Chondrocyte (in vitro differentiated cells): ENCODE measurements around the gene RNF125. TPM values are rescaled to one million over a fixed set of nuclear protein-coding genes. Genes with fewer than 3 reads are reported as not detected.

Experiments
- DNase-seq: peaks from one replicate; pipeline ENCODE4 v3.0.0; 2021; ENCODE audit warnings: mixed read lengths, low spot score
- H3K27ac Mint-ChIP-seq: one replicate; pipeline ENCODE4 v1.8.0; 2021; ENCODE audit warnings: mild to moderate bottlenecking, moderate library complexity, mixed read lengths; ENCODE audit not compliant: unreplicated experiment
- H3K27me3 Mint-ChIP-seq: 2 replicates; pipeline ENCODE4 v1.8.0; 2021; ENCODE audit warnings: low read depth, mixed read lengths
- H3K36me3 Mint-ChIP-seq: 2 replicates; pipeline ENCODE4 v1.8.0; 2021; ENCODE audit warnings: low read depth, mixed read lengths
- H3K4me1 Mint-ChIP-seq: 2 replicates; pipeline ENCODE4 v1.8.0; 2021; ENCODE audit warnings: low read depth, mild to moderate bottlenecking, mixed read lengths
- H3K4me3 Mint-ChIP-seq: one replicate; pipeline ENCODE4 v1.8.0; 2021; ENCODE audit warnings: mild to moderate bottlenecking, moderate library complexity, mixed read lengths; ENCODE audit not compliant: unreplicated experiment
- H3K9me3 Mint-ChIP-seq: 2 replicates; pipeline ENCODE4 v1.8.0; 2021; ENCODE audit warnings: low read depth, mixed read lengths
- CTCF ChIP-seq: fragments of 200-600 bp; sonication (generic); IDR thresholded peaks from 2 replicates; pipeline ENCODE4 v1.5.0; 2021; ENCODE audit warnings: antibody characterized with exemption, mild to moderate bottlenecking, moderate library complexity
- total RNA-seq: library from RNA; stranded (reverse); gene quantifications from 3 replicates; pipeline ENCODE4 v1.2.1, GENCODE V29; 2021

Gene RNF125
- total RNA-seq, 1 donor from 2014 or later = 0.60 TPM

- peaks cover 30% of the 10 kb centered on the region for H3K4me1 Mint-ChIP-seq
- DNase-seq = peak; percentile 97
- peak within 1 kb of the TSS; percentile 98 for H3K27ac Mint-ChIP-seq
- peak within 1 kb of the TSS; percentile 83 for H3K4me3 Mint-ChIP-seq
- H3K9me3 Mint-ChIP-seq = no peaks in the 10 kb centered on the region
- H3K36me3 Mint-ChIP-seq = peaks cover 2% of the 10 kb centered on the region
- TF ChIP-seq CTCF = no peak
- H3K27me3 Mint-ChIP-seq = no peaks in the 10 kb centered on the region
Observed at GRCh38 chr18:32091724-32092421, 73.2 kb downstream of the RNF125 start, which contains the start of gene RNF138. Gene RNF138, plus strand, starts transcription at chr18:32091874. Its CDS starts 903 bp downstream, at chr18:32092777.

- no peak for TF ChIP-seq CTCF
- H3K4me3 Mint-ChIP-seq = peak overlapping the region; percentile 83
- no peaks in the 10 kb centered on the region for H3K27me3 Mint-ChIP-seq
- peak overlapping the region; percentile 98 for H3K27ac Mint-ChIP-seq
- peak; percentile 100 for DNase-seq
- peaks cover 30% of the 10 kb centered on the region for H3K4me1 Mint-ChIP-seq
- no peaks in the 10 kb centered on the region for H3K9me3 Mint-ChIP-seq
- H3K36me3 Mint-ChIP-seq = peaks cover 2% of the 10 kb centered on the region
Observed at GRCh38 chr18:32092422-32093101, 73.9 kb downstream of the RNF125 start.

- Mint-ChIP-seq H3K9me3 (no peaks in the 10 kb centered on the region), H3K4me1 (peaks cover 30% of the 10 kb centered on the region), H3K36me3 (peaks cover 2% of the 10 kb centered on the region), H3K4me3 (peak overlapping the region; percentile 83), H3K27ac (peak overlapping the region; percentile 98), H3K27me3 (no peaks in the 10 kb centered on the region)
- TF ChIP-seq CTCF = no peak
- DNase-seq = no peak
Observed at GRCh38 chr18:32093102-32093511, 74.5 kb downstream of the RNF125 start.

GRCh38 chr18:32093523-32093922, 74.9 kb downstream of the RNF125 start:
- Mint-ChIP-seq H3K4me1 (peaks cover 30% of the 10 kb centered on the region), H3K27ac (peak overlapping the region; percentile 98)
- no peak for DNase-seq

More at GRCh38 chr18:32093523-32093922, 74.9 kb downstream of the RNF125 start:
- Mint-ChIP-seq H3K9me3 (no peaks in the 10 kb centered on the region), H3K36me3 (peaks cover 2% of the 10 kb centered on the region), H3K4me3 (peak overlapping the region; percentile 83), H3K27me3 (no peaks in the 10 kb centered on the region)
- no peak for TF ChIP-seq CTCF
